ENCODE data around the gene SHISA7.

DNA sequence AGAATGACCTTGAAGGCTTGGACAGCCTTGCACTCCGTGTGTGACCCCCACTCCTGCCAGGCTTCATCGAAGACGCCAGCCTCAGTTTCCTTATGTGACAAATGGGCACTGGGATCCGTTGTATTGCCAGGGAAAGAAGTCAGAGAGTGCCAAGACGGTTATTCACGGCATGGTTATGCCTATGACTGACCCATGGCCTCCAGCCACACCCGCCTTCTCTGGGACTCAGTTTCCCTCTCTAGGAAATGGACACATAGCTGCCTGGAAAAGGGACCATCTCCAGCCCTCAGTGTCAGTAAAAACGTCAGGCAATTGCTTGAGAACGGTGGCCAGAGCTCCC lies 34.6 kb downstream of the SHISA7 start:
- TF ChIP-seq, protein P1, sequence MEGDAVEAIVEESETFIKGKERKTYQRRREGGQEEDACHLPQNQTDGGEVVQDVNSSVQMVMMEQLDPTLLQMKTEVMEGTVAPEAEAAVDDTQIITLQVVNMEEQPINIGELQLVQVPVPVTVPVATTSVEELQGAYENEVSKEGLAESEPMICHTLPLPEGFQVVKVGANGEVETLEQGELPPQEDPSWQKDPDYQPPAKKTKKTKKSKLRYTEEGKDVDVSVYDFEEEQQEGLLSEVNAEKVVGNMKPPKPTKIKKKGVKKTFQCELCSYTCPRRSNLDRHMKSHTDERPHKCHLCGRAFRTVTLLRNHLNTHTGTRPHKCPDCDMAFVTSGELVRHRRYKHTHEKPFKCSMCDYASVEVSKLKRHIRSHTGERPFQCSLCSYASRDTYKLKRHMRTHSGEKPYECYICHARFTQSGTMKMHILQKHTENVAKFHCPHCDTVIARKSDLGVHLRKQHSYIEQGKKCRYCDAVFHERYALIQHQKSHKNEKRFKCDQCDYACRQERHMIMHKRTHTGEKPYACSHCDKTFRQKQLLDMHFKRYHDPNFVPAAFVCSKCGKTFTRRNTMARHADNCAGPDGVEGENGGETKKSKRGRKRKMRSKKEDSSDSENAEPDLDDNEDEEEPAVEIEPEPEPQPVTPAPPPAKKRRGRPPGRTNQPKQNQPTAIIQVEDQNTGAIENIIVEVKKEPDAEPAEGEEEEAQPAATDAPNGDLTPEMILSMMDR (conservative IDR thresholded peaks at IDR 0.05; ENCODE audit: low read depth, low read length): no peak
- no peak for TF ChIP-seq EZH2 (IDR thresholded peaks at IDR 0.05; ENCODE audit: low read length, unreplicated experiment)
